HepG2 (cell line): ENCODE data around the gene ANLN. TPM values are rescaled to one million over a fixed set of nuclear protein-coding genes. Genes with fewer than 3 reads are reported as not detected.

ENCODE experiments used
- ARNT ChIP-seq: fragments of 450-650 bp; IDR thresholded peaks from 2 replicates; pipeline ENCODE4 v1.6.1; 2017
- ATF7 ChIP-seq, 2 experiments: fragments of 450-650 bp in 1 of 2; sonication (generic) in 1 of 2; formaldehyde crosslinking in 1 of 2; IDR thresholded peaks; 2 replicates each; pipeline versions ENCODE4 v1.4.0 to v1.6.1; 2016 to 2020; ENCODE audit warnings: antibody characterized with exemption in 1 of 2, mild to moderate bottlenecking in 1 of 2, missing genetic modification reagents in 1 of 2
- BRD4 ChIP-seq: sonication (generic); formaldehyde crosslinking; IDR thresholded peaks from 2 replicates; pipeline ENCODE4 v1.4.0; 2020; ENCODE audit warnings: missing genetic modification reagents
- HOXA5 ChIP-seq: sonication (generic); formaldehyde crosslinking; IDR thresholded peaks from 2 replicates; pipeline ENCODE4 v1.4.0; 2020; ENCODE audit warnings: missing genetic modification reagents
- IRF9 ChIP-seq: sonication (generic); formaldehyde crosslinking; IDR thresholded peaks from 2 replicates; pipeline ENCODE4 v1.8.0; 2022; ENCODE audit warnings: missing genetic modification reagents, mild to moderate bottlenecking, borderline replicate concordance
- MBD4 ChIP-seq: IDR thresholded peaks from 2 replicates; pipeline ENCODE4 v1.6.1; 2012; ENCODE audit warnings: low read length, inconsistent platforms, borderline replicate concordance
- MEIS1 ChIP-seq: sonication (generic); formaldehyde crosslinking; IDR thresholded peaks from 2 replicates; pipeline ENCODE4 v1.9.0; 2021; ENCODE audit warnings: mild to moderate bottlenecking, missing genetic modification reagents, moderate library complexity, borderline replicate concordance
- POGK ChIP-seq: sonication (generic); formaldehyde crosslinking; conservative IDR thresholded peaks from 2 replicates; pipeline ENCODE4 v1.8.0; 2022; ENCODE audit warnings: mild to moderate bottlenecking, moderate library complexity, missing genetic modification reagents
- POGZ ChIP-seq: sonication (generic); formaldehyde crosslinking; IDR thresholded peaks from 2 replicates; pipeline ENCODE4 v1.4.0; 2020; ENCODE audit warnings: mild to moderate bottlenecking, missing genetic modification reagents
- SKI ChIP-seq: fragments of 450-650 bp; IDR thresholded peaks from one replicate; pipeline ENCODE4 v1.6.1; 2018; ENCODE audit warnings: mild to moderate bottlenecking; ENCODE audit not compliant: partially characterized antibody
- UBTF ChIP-seq: sonication (generic); formaldehyde crosslinking; IDR thresholded peaks from 2 replicates; pipeline ENCODE4 v1.4.0; 2020; ENCODE audit warnings: mild to moderate bottlenecking, missing genetic modification reagents
- ZBTB3 ChIP-seq: sonication (generic); formaldehyde crosslinking; IDR thresholded peaks from 2 replicates; pipeline ENCODE4 v1.4.0; 2020; ENCODE audit warnings: low read depth, mild to moderate bottlenecking, moderate library complexity, missing genetic modification reagents, borderline replicate concordance
- ZFP82 ChIP-seq: sonication (generic); formaldehyde crosslinking; IDR thresholded peaks from 2 replicates; pipeline ENCODE4 v1.5.1; 2020; ENCODE audit warnings: mild to moderate bottlenecking, missing genetic modification reagents, borderline replicate concordance
- ZNF251 ChIP-seq: sonication (generic); formaldehyde crosslinking; IDR thresholded peaks from 2 replicates; pipeline ENCODE4 v1.9.0; 2021; ENCODE audit warnings: mild to moderate bottlenecking, missing genetic modification reagents
- ZNF383 ChIP-seq: sonication (generic); formaldehyde crosslinking; IDR thresholded peaks from 2 replicates; pipeline ENCODE4 v1.4.0; 2020; ENCODE audit warnings: missing genetic modification reagents, mild to moderate bottlenecking, borderline replicate concordance
- ZNF446 ChIP-seq: sonication (generic); formaldehyde crosslinking; IDR thresholded peaks from 2 replicates; pipeline ENCODE4 v1.5.0; 2020; ENCODE audit warnings: mild to moderate bottlenecking, missing genetic modification reagents
- ZNF574 ChIP-seq: sonication (generic); formaldehyde crosslinking; IDR thresholded peaks from 2 replicates; pipeline ENCODE4 v1.4.0; 2020; ENCODE audit warnings: missing genetic modification reagents
- ZNF639 ChIP-seq: conservative IDR thresholded peaks from 2 replicates; pipeline ENCODE4 v1.6.1; 2018; ENCODE audit warnings: missing genetic modification reagents
- ZNF75D ChIP-seq: sonication (generic); formaldehyde crosslinking; IDR thresholded peaks from 2 replicates; pipeline ENCODE4 v1.8.1; 2023; ENCODE audit warnings: missing genetic modification reagents, mild to moderate bottlenecking, borderline replicate concordance
- polyA plus RNA-seq, 8 experiments: library from polyadenylated mRNA; depleted of rRNA in 3 of 8; stranded (reverse) in 7 of 8; unstranded in 1 of 8; fragments of >200 nt; fragmentation: Illumina TruSeq in 4 of 8; extraction: Trizol in 4 of 8; gene quantifications; 2 replicates each; pipeline versions ENCODE4 v1.2.1 to v1.2.3, GENCODE V29; 2011 to 2016; ENCODE audit warnings: low read depth in 4 of 8, missing spikeins in 1 of 8, mixed read lengths in 1 of 8; ENCODE audit not compliant: insufficient read depth in 1 of 8
- total RNA-seq, 5 experiments: library from RNA; depleted of rRNA; stranded (reverse); fragments of >200 nt; fragmentation: Illumina TruSeq; extraction: Trizol; gene quantifications; 2 replicates each; pipeline ENCODE4 v1.2.3, GENCODE V29; 2016; ENCODE audit warnings: low read depth in 1 of 5

ANLN gene
- total and polyA plus RNA-seq, 2 of the 13 experiments (the other 11 are each of a cell fraction or from before 2014, with no cell fraction given): 20.0 to 72.0 TPM

GRCh38 chr7:36390199-36391090, 783 bp downstream of the ANLN start (continued):
- 0 out of 2 replicates have a peak, but pooled peaks have one; percentile 56 for TF ChIP-seq ZNF574 (CRISPR knock-in tag)
- no peak for TF ChIP-seq BRD4 (CRISPR knock-in tag)
- no peak for TF ChIP-seq POGK
- no peak; the same call in 1 of the 2 replicates for TF ChIP-seq ZNF639
- TF ChIP-seq POGZ (CRISPR knock-in tag): peak; percentile 2; the same call in 1 of the 2 replicates
- 0 out of 2 replicates have a peak, but pooled peaks have one; percentile 26 for TF ChIP-seq IRF9
- TF ChIP-seq MBD4: no peak
- TF ChIP-seq ARNT: no peak
- TF ChIP-seq ZNF446: no peak
- TF ChIP-seq UBTF (CRISPR knock-in tag): peak; percentile 63; the same call in 1 of the 2 replicates
- peak; percentile 98; the same call in 1 of the 2 replicates for TF ChIP-seq ZFP82 (CRISPR knock-in tag)
- no peak for TF ChIP-seq ATF7 (IDR thresholded peaks at IDR 0.05)
- TF ChIP-seq ATF7 (CRISPR knock-in tag; IDR thresholded peaks at IDR 0.05): no peak
- TF ChIP-seq MEIS1 (CRISPR knock-in tag): no peak
- no peak for TF ChIP-seq ZNF251 (CRISPR knock-in tag)
- no peak for TF ChIP-seq HOXA5 (CRISPR knock-in tag)
- no peak for TF ChIP-seq SKI
- TF ChIP-seq ZNF75D (CRISPR knock-in tag): no peak
- no peak for TF ChIP-seq ZNF383 (CRISPR knock-in tag)
- no peak for TF ChIP-seq ZBTB3 (CRISPR knock-in tag)
